GM10248 (cell line): ENCODE measurements around the gene ZFAND3.

Experiments
- CTCF ChIA-PET: fragments of 300-600 bp; sonication (Branson Sonifier 250); formaldehyde crosslinking; extraction: SDS; loops from one replicate; lab custom pipeline; 2021; ENCODE audit warnings: antibody characterized with exemption; lab: Yijun Ruan, JAX
- POLR2A ChIA-PET: fragments of 350-650 bp; sonication (Branson Sonifier 250); formaldehyde crosslinking; extraction: SDS; loops from one replicate; lab custom pipeline; 2020; ENCODE audit warnings: antibody characterized with exemption; lab: Yijun Ruan, JAX
- DNase-seq: peaks from one replicate; pipeline ENCODE4 v3.0.0; 2012; ENCODE audit errors: extremely low spot score
- CTCF ChIP-seq: IDR thresholded peaks from 2 replicates; pipeline ENCODE4 v1.5.1; 2012; ENCODE audit warnings: mild to moderate bottlenecking, low read depth; ENCODE audit errors: extremely low read depth, missing control alignments, control extremely low read depth

Gene ZFAND3

DNA sequence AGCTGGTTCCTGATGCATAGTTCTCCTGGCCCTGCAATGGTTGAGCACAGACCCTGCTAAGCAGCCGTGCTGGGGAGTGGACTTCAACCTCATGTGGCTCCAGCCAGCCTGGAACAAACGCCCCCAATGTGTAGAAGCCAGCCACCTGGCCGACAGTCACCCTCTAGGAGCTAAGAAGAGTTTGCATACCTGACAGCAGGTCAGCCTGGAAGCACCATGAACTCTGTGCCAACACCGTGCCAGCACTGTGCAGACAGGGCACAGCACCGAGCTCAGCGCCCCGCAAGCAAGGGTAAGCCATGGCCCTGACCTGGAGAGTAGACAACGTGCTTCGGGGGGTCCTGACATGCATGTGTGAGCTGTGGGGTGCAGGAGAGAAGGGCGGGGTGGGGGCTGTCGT lies 356.3 kb downstream of the ZFAND3 start:
- ChIA-PET CTCF (interaction anchor here (1.4 kb wide), 1 partner anchor 11 kb away, joined by 3 read pairs; no protein-coding TSS in a partner anchor), POLR2A (no interaction called here)

GRCh38 chr6:38176797-38177751 lies 357.5 kb downstream of the ZFAND3 start:
- no peak for TF ChIP-seq CTCF
- DNase-seq, result no peak
- ChIA-PET CTCF (interaction anchor here (1.0 to 1.9 kb wide), 4 partner anchors 13 to 317 kb away, joined by 3 to 4 read pairs (median 4); no protein-coding TSS in a partner anchor), POLR2A (no interaction called here)

More for the DNA sequence above, 356.3 kb downstream of the ZFAND3 start:
- TF ChIP-seq CTCF, result no peak
- no peak for DNase-seq

GRCh38 chr6:38177882-38178583 lies 358.5 kb downstream of the ZFAND3 start:
- CTCF ChIA-PET, result interaction anchor here (1.0 to 1.9 kb wide), 3 partner anchors 16 to 316 kb away, joined by 3 to 4 read pairs (median 4); no protein-coding TSS in a partner anchor
- no peak for TF ChIP-seq CTCF
- DNase-seq, result no peak
- POLR2A ChIA-PET, result no interaction called here

- TF ChIP-seq CTCF, result no peak
- DNase-seq, result no peak
- CTCF ChIA-PET, result interaction anchor here (1.9 kb wide), 1 partner anchor 315 kb away, joined by 4 read pairs; no protein-coding TSS in a partner anchor
- POLR2A ChIA-PET, result no interaction called here
These were observed 359.0 kb downstream of the ZFAND3 start for GRCh38 chr6:38178584-38178886.

- ChIA-PET POLR2A (no interaction called here), CTCF (interaction anchor here (1.2 kb wide), 1 partner anchor 29 kb away, joined by 3 read pairs; no protein-coding TSS in a partner anchor)
- DNase-seq, result no peak
- TF ChIP-seq CTCF, result no peak
These were observed 359.8 kb downstream of the ZFAND3 start for GRCh38 chr6:38179300-38179699.

DNA sequence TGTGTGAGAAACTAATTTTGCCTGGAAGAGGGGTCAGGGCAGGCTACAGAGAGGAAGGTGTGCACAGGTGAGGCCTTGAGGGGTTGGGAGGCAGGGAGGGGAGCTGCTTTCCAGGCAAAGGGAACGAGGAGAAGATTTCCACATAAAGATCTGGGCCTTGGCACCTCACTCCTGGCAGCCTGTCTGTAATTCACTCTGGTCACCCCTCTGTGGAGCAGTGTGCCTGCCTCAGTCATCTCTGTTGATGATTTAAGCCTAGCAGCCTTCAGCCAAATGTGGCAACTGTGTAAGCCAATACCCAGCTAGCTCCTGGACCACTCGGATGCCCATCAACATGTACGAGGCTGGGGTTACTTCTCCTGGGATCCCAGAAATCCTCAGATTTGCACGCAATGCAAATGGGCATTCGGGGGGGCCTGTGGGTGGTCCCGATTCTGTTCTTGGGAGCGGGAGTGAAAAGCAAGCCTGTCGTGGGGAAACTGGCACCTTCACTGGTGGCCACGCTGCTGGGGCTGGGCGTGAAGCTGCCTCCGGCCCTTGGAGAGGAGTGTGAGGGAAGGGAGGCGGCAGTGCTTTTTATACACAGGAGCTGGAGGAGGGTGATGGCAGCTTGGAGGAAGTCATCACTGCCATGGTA lies 360.4 kb downstream of the ZFAND3 start:
- POLR2A ChIA-PET, result no interaction called here
- DNase-seq, result no peak
- TF ChIP-seq CTCF, result peak; percentile 13
- CTCF ChIA-PET, result interaction anchor here (1.2 kb wide), 1 partner anchor 29 kb away, joined by 3 read pairs; no protein-coding TSS in a partner anchor
